ENCODE data around the gene ENTPD8. TPM values are rescaled to one million over a fixed set of nuclear protein-coding genes. Genes with fewer than 3 reads are reported as not detected.

ENTPD8 gene
- total RNA-seq: not detected in 2 replicates

GRCh38 chr9:137441289-137441934, at the start of gene ENTPD8:
TSS of gene ENTPD8 (minus strand) at chr9:137441357. CDS start at chr9:137438285, 3,072 bp downstream.

GRCh38 chr9:137459152-137459600, 18.0 kb upstream of the ENTPD8 start, which contains the start of gene NSMF:
TSS of gene NSMF (minus strand) at chr9:137459334. CDS start at chr9:137459102, 232 bp downstream.

GRCh38 chr9:137422604-137423513, 18.3 kb downstream of the ENTPD8 start, which contains the start of the genes EXD3 and NOXA1:
TSS of gene EXD3 (minus strand) at chr9:137423162. CDS start at chr9:137395357, 27,805 bp downstream.
TSS of gene NOXA1 (plus strand) at chr9:137423393. CDS start at chr9:137423530, 137 bp downstream.

Other genes with a start within 250 kb of the ENTPD8 start
- 6.3 and 8.7 TPM in 2 replicates for gene TPRN, start 240.6 kb downstream of the ENTPD8 start, total RNA-seq
- 25.2 and 27.3 TPM in 2 replicates for gene TMEM203, start 235.7 kb downstream of the ENTPD8 start, total RNA-seq
- 8.2 and 11.1 TPM in 2 replicates for gene NDOR1, start 235.7 kb downstream of the ENTPD8 start, total RNA-seq
- 0.13 and 0.43 TPM in 2 replicates for gene RNF208, start 219.1 kb downstream of the ENTPD8 start, total RNA-seq
- gene CYSRT1, start 216.2 kb downstream of the ENTPD8 start, total RNA-seq: 0.27 and 0.29 TPM in 2 replicates
- gene RNF224, start 213.9 kb downstream of the ENTPD8 start, total RNA-seq: 0.07 TPM in 1 of 2 replicates, not detected in the other
- gene SLC34A3, start 210.5 kb downstream of the ENTPD8 start, total RNA-seq: not detected in 2 replicates
- gene TUBB4B, start 200.1 kb downstream of the ENTPD8 start, total RNA-seq: 240 and 376 TPM in 2 replicates
- not detected in 2 replicates for gene STPG3, start 190.1 kb downstream of the ENTPD8 start, total RNA-seq
- gene NELFB, start 186.0 kb downstream of the ENTPD8 start, total RNA-seq: 52.3 and 62.5 TPM in 2 replicates
- 48.3 and 50.1 TPM in 2 replicates for gene TOR4A, start 163.6 kb downstream of the ENTPD8 start, total RNA-seq
- gene NRARP, start 139.1 kb downstream of the ENTPD8 start, total RNA-seq: 12.1 and 16.5 TPM in 2 replicates
- 9.0 and 9.3 TPM in 2 replicates for gene EXD3, start 18.2 kb downstream of the ENTPD8 start, total RNA-seq
- 0.27 and 0.29 TPM in 2 replicates for gene NOXA1, start 18.0 kb downstream of the ENTPD8 start, total RNA-seq
- gene NSMF, start 18.0 kb upstream of the ENTPD8 start, total RNA-seq: 38.8 and 44.0 TPM in 2 replicates
- 0.22 and 0.66 TPM in 2 replicates for gene PNPLA7, start 109.0 kb upstream of the ENTPD8 start, total RNA-seq
- gene MRPL41, start 110.5 kb upstream of the ENTPD8 start, total RNA-seq: 37.7 and 45.1 TPM in 2 replicates
- gene DPH7, start 137.6 kb upstream of the ENTPD8 start, total RNA-seq: 22.8 and 23.9 TPM in 2 replicates
- gene ZMYND19, start 149.2 kb upstream of the ENTPD8 start, total RNA-seq: 16.8 and 19.7 TPM in 2 replicates
- gene ARRDC1, start 164.3 kb upstream of the ENTPD8 start, total RNA-seq: 14.8 and 21.1 TPM in 2 replicates
- 51.7 and 60.1 TPM in 2 replicates for gene EHMT1, start 177.6 kb upstream of the ENTPD8 start, total RNA-seq

All from thoracic aorta endothelial cell (primary cell).